IMR-90 (cell line): ENCODE results near the gene KDM1B. TPM values are rescaled to one million over a fixed set of nuclear protein-coding genes. Genes with fewer than 3 reads are reported as not detected.

Experiments used
- ATAC-seq: fragments of 200-7000 bp; cut with Tn5 transposase; 2 replicates; pipeline ENCODE4 v1.9.1; 2020; ENCODE audit warnings: low read depth, mild to moderate bottlenecking, moderate library complexity
- BruUV-seq: library from RNA; stranded (reverse); fragments of 400-500 nt; replicated peaks from 2 replicates; lab custom pipeline; 2021; lab: Mats Ljungman, UMichigan
- CTCF ChIA-PET: fragments of 300-600 bp; formaldehyde crosslinking; extraction: SDS; loops from one replicate; lab custom pipeline; 2021; ENCODE audit warnings: antibody characterized with exemption; lab: Yijun Ruan, JAX
- POLR2A ChIA-PET: fragments of 300-600 bp; sonication (Branson Sonifier 250); formaldehyde crosslinking; loops from one replicate; lab custom pipeline; 2022; ENCODE audit warnings: antibody characterized with exemption; ENCODE audit not compliant: unreplicated experiment; lab: Charles Lee
- DNase-seq: peaks from one replicate; pipeline ENCODE4 v3.0.0; 2013
- H2AFZ ChIP-seq: replicated peaks from 2 replicates; pipeline ENCODE3; 2013; ENCODE audit warnings: low read length, mild to moderate bottlenecking; ENCODE audit not compliant: poor library complexity
- H2AK5ac ChIP-seq: 2 replicates; pipeline ENCODE4 v1.6.1; 2013; ENCODE audit warnings: low read depth, low read length, inconsistent platforms
- H2AK9ac ChIP-seq: replicated peaks from 2 replicates; pipeline ENCODE3; 2013; ENCODE audit warnings: mild to moderate bottlenecking, low read depth, low read length, moderate library complexity; ENCODE audit not compliant: poor library complexity
- H2BK120ac ChIP-seq: 2 replicates; pipeline ENCODE4 v1.6.1; 2013; ENCODE audit warnings: low read depth, low read length, inconsistent platforms
- H2BK15ac ChIP-seq: 3 replicates; pipeline ENCODE4 v1.6.1; 2013; ENCODE audit warnings: low read depth, low read length, inconsistent platforms
- H2BK20ac ChIP-seq: 2 replicates; pipeline ENCODE4 v1.6.1; 2013; ENCODE audit warnings: low read depth, mild to moderate bottlenecking, inconsistent platforms, low read length, moderate library complexity
- H2BK5ac ChIP-seq: 2 replicates; pipeline ENCODE4 v1.6.1; 2013; ENCODE audit warnings: mild to moderate bottlenecking, low read depth, low read length, inconsistent platforms; ENCODE audit not compliant: poor library complexity, severe bottlenecking
- H3K14ac ChIP-seq: replicated peaks from 2 replicates; pipeline ENCODE4 v1.6.1; 2013; ENCODE audit warnings: low read depth, low read length, inconsistent platforms
- H3K18ac ChIP-seq: 2 replicates; pipeline ENCODE4 v1.6.1; 2013; ENCODE audit warnings: low read depth, low read length, control low read depth
- H3K23ac ChIP-seq: 2 replicates; pipeline ENCODE4 v1.6.1; 2013; ENCODE audit warnings: low read depth, low read length, inconsistent platforms
- H3K27ac ChIP-seq: 2 replicates; pipeline ENCODE4 v1.5.1; 2013; ENCODE audit warnings: mild to moderate bottlenecking, control low read depth, low read length; ENCODE audit not compliant: insufficient read depth
- H3K27me3 ChIP-seq: 2 replicates; pipeline ENCODE4 v1.6.1; 2013; ENCODE audit warnings: low read length; ENCODE audit not compliant: control insufficient read depth, insufficient read depth
- H3K36me3 ChIP-seq: 2 replicates; pipeline ENCODE4 v1.6.1; 2013; ENCODE audit warnings: low read length, mixed read lengths; ENCODE audit not compliant: control insufficient read depth, insufficient read depth
- H3K4ac ChIP-seq: 2 replicates; pipeline ENCODE4 v1.6.1; 2013; ENCODE audit warnings: low read depth, low read length, inconsistent platforms
- H3K4me1 ChIP-seq: 2 replicates; pipeline ENCODE4 v1.6.1; 2013; ENCODE audit warnings: low read length, mixed read lengths; ENCODE audit not compliant: control insufficient read depth, insufficient read depth
- H3K4me2 ChIP-seq: 2 replicates; pipeline ENCODE4 v1.6.1; 2013; ENCODE audit warnings: low read depth, mild to moderate bottlenecking, control low read depth, low read length, moderate library complexity
- H3K4me3 ChIP-seq: 2 replicates; pipeline ENCODE4 v1.5.1; 2013; ENCODE audit warnings: low read depth, mild to moderate bottlenecking, control low read depth, low read length, moderate library complexity; ENCODE audit not compliant: insufficient read depth
- H3K56ac ChIP-seq: 2 replicates; pipeline ENCODE4 v1.6.1; 2013; ENCODE audit warnings: low read length, inconsistent platforms; ENCODE audit not compliant: insufficient read depth; ENCODE audit errors: extremely low read depth
- H3K79me1 ChIP-seq, 2 experiments: 2 replicates each; pipeline ENCODE4 v1.6.1; 2013; ENCODE audit warnings: low read length in 2 of 2, inconsistent platforms in 1 of 2, low read depth in 1 of 2
- H3K9ac ChIP-seq: 2 replicates; pipeline ENCODE4 v1.6.1; 2013; ENCODE audit warnings: low read depth, low read length, control low read depth
- H3K9me1 ChIP-seq: 2 replicates; pipeline ENCODE4 v1.6.1; 2013; ENCODE audit warnings: low read length, inconsistent platforms; ENCODE audit not compliant: insufficient read depth
- H3K9me3 ChIP-seq: 2 replicates; pipeline ENCODE4 v1.6.1; 2013; ENCODE audit warnings: low read length; ENCODE audit not compliant: control insufficient read depth, insufficient read depth
- H4K20me1 ChIP-seq: 2 replicates; pipeline ENCODE4 v1.6.1; 2013; ENCODE audit warnings: low read length, inconsistent platforms; ENCODE audit not compliant: insufficient read depth
- H4K5ac ChIP-seq: 2 replicates; pipeline ENCODE4 v1.6.1; 2013; ENCODE audit warnings: mild to moderate bottlenecking, low read depth, low read length, control low read depth
- H4K8ac ChIP-seq, 2 experiments: 2 replicates each; pipeline ENCODE4 v1.6.1; 2013; ENCODE audit warnings: low read depth in 2 of 2, low read length in 2 of 2, control low read depth in 1 of 2, inconsistent platforms in 1 of 2
- H4K91ac ChIP-seq: 2 replicates; pipeline ENCODE4 v1.6.1; 2013; ENCODE audit warnings: low read depth, low read length, inconsistent platforms; ENCODE audit not compliant: insufficient read depth
- CEBPB ChIP-seq: IDR thresholded peaks from 2 replicates; pipeline ENCODE4 v1.6.1; 2012; ENCODE audit warnings: low read depth, low read length, improper control_type of control experiment
- POLR2A ChIP-seq: IDR thresholded peaks from 2 replicates; pipeline ENCODE4 v1.6.1; 2012; ENCODE audit warnings: mild to moderate bottlenecking, low read depth, low read length
- WGBS, 2 experiments: methylation state at CpG; one replicate each; pipeline versions ENCODE4 v1.1.5 to v1.1.7; 2013; ENCODE audit warnings: missing lambda C conversion rate in 2 of 2; ENCODE audit not compliant: insufficient read length in 1 of 2; ENCODE audit errors: extremely low coverage in 2 of 2; 5-methylcytosine and 5-hydroxymethylcytosine counted together
- dilution Hi-C: fragments of 300-500 bp; cut with HindIII; formaldehyde crosslinking; loops from one replicate; pipeline ENCODE4 v1.14.3; 2018; ENCODE audit warnings: low sequenced_read_pairs; ENCODE audit not compliant: unreplicated experiment
- in situ Hi-C: fragments of 300-500 bp; cut with MboI; formaldehyde crosslinking; loops from 3 replicates; pipeline ENCODE4 v1.14.3; 2019; ENCODE audit warnings: low sequenced_read_pairs, inconsistent platforms, mixed read lengths
- intact Hi-C: fragments of 100-400 bp; cut with micrococcal nuclease; formaldehyde crosslinking; loops from 2 replicates; pipeline ENCODE4 v1.10.0; 2022
- polyA plus RNA-seq, 3 experiments: library from polyadenylated mRNA; depleted of rRNA; stranded (reverse); fragments of >200 nt; gene quantifications; 2 replicates each; pipeline ENCODE4 v1.2.3, GENCODE V29; 2012; ENCODE audit warnings: low replicate concordance in 1 of 3
- total RNA-seq: library from RNA; depleted of rRNA; stranded (reverse); fragments of >200 nt; gene quantifications from 2 replicates; pipeline ENCODE4 v1.2.3, GENCODE V29; 2012

KDM1B gene
- total and polyA plus RNA-seq, 2 of the 4 experiments (the other 2 are of a cell fraction), result 13.2 to 16.7 TPM

DNA sequence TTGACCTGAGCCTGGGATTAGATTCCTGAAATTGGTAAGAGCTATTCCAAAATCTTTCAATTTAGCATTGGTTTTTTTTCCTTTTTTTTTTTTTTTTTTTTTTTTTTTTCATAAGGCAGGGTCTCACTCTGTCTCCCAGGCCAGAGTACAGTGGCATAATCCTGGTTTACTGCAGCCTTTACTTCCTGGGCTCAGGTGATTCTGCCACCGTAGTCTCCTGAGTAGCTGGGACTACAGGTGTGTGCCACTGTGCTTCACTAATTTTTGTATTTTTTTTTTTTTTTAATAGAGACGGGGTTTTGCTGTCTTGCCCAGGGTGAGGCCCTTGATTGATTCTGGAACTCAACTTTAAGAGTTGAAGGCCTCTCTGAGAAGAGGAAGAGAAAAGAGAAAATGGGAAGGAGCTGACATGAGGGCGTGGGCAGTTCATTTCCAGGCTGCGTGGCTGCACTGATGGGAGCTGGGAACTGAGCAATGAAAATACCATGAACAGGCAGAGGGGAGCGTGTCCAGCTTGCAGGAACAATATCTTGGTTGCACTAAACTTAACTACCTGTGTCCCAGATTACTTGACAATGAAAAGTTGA, 24.6 kb downstream of the KDM1B start:
- Histone ChIP-seq H4K91ac (no peak overlapping the region), H2AFZ (no peak overlapping the region), H4K20me1 (no peaks in the 10 kb centered on the region), H3K27ac (no peak overlapping the region), H2BK5ac (no peak overlapping the region), H3K27me3 (no peaks in the 10 kb centered on the region), H3K56ac (no peak overlapping the region), H2BK15ac (no peak overlapping the region), H2BK20ac (no peak overlapping the region), H2AK9ac (no peak overlapping the region), H3K79me1 (no peaks in the 10 kb centered on the region), H2AK5ac (no peak overlapping the region), H2BK120ac (no peak overlapping the region), H3K4ac (no peak overlapping the region), H3K9me3 (no peaks in the 10 kb centered on the region), H3K36me3 (no peaks in the 10 kb centered on the region), H3K18ac (no peak overlapping the region), H3K14ac (no peak overlapping the region), H3K4me1 (no peaks in the 10 kb centered on the region), H4K8ac (no peak overlapping the region), H3K4me2 (no peak overlapping the region), H3K9me1 (no peaks in the 10 kb centered on the region), H3K4me3 (no peak overlapping the region), H4K5ac (no peak overlapping the region), H3K9ac (no peak overlapping the region), H3K23ac (no peak overlapping the region)
- no TSS peak for BruUV-seq
- TF ChIP-seq POLR2A (no peak), CEBPB (no peak)
- ChIA-PET POLR2A (no interaction called here), CTCF (no interaction called here)
- in situ Hi-C loops (no loop called here), intact Hi-C loops (no loop called here), dilution Hi-C loops (no loop called here)
- whole genome bisulfite sequencing, 2 experiments, result no CpG with 5 or more reads among the region's 5 CpGs
- no peak for ATAC-seq
- DNase-seq, result no peak
